ENCODE data around the gene TARS3. TPM values are rescaled to one million over a fixed set of nuclear protein-coding genes. Genes with fewer than 3 reads are reported as not detected.

The TARS3 gene
- polyA plus RNA-seq, 2 of the 4 experiments (the other 2 are of a cell fraction): 6.7 to 9.5 TPM

GRCh38 chr15:101614761-101615160 is 109.5 kb downstream of the TARS3 start:
- ChIA-PET POLR2A (no interaction called here), CTCF (interaction anchor here (0.5 to 1.3 kb wide), 2 partner anchors 27 to 30 kb away, joined by 4 read pairs; no protein-coding TSS in a partner anchor)
- DNase-seq (ENCODE audit: low read depth in 1 of 2, low spot score in 1 of 2): no peak
- Histone ChIP-seq H3K4me3 (no peak overlapping the region), H3K27ac (no peak overlapping the region; a peak in 1 of 6 replicates), H3K9me3 (no peaks in the 10 kb centered on the region), H3K4me1 (peaks cover 15% of the 10 kb centered on the region), H3K4me2 (no peak overlapping the region)
- TF ChIP-seq ZFP36 (IDR thresholded peaks at IDR 0.05; ENCODE audit: borderline replicate concordance, partially characterized antibody) (no peak), ELK1 (IDR thresholded peaks at IDR 0.05; ENCODE audit: low read depth, low read length) (no peak), ZC3H11A (IDR thresholded peaks at IDR 0.05) (no peak), EP300 (IDR thresholded peaks at IDR 0.05) (no peak), FOXS1 (CRISPR knock-in tag; IDR thresholded peaks at IDR 0.05) (no peak), RCOR1 (IDR thresholded peaks at IDR 0.05; ENCODE audit: low read depth, low read length) (no peak), MAZ (IDR thresholded peaks at IDR 0.05; ENCODE audit: borderline replicate concordance, low read depth, low read length) (no peak), RAD21 (conservative IDR thresholded peaks at IDR 0.05 in 1 of 2, IDR thresholded peaks at IDR 0.05 in 1 of 2) (no peak)
- WGBS (ENCODE audit: missing lambda C conversion rate): 74% methylated on average over 11 of the region's 11 CpGs
- ATAC-seq: no peak
- FAIRE-seq: no peak

- no peak overlapping the region for H3K4me3 ChIP-seq
- POLR2A ChIA-PET: no interaction called here
- H3K9me3 ChIP-seq: no peaks in the 10 kb centered on the region
- CTCF ChIA-PET: interaction anchor here (0.5 to 1.4 kb wide), 3 partner anchors 27 to 598 kb away, joined by 4 read pairs; no protein-coding TSS in a partner anchor
- no peak overlapping the region; a peak in 1 of 6 replicates for H3K27ac ChIP-seq
- FAIRE-seq: no peak
- DNase-seq (ENCODE audit: low read depth in 1 of 2, low spot score in 1 of 2): no peak
- 83% methylated on average over 14 of the region's 14 CpGs for WGBS (ENCODE audit: missing lambda C conversion rate)
- H3K4me2 ChIP-seq: no peak overlapping the region
- no peak for ATAC-seq
- peaks cover 15% of the 10 kb centered on the region for H3K4me1 ChIP-seq
- no peak for TF ChIP-seq TP53 (CRISPR knock-in tag; IDR thresholded peaks at IDR 0.05)
- TF ChIP-seq HMGXB4 (CRISPR knock-in tag; IDR thresholded peaks at IDR 0.05; ENCODE audit: borderline replicate concordance): no peak
- TF ChIP-seq CHD2 (IDR thresholded peaks at IDR 0.05; ENCODE audit: low read length, partially characterized antibody): no peak
- TF ChIP-seq RCOR1 (IDR thresholded peaks at IDR 0.05; ENCODE audit: low read depth, low read length): no peak
- TF ChIP-seq CTCF (IDR thresholded peaks at IDR 0.05): no peak
These were observed 110.2 kb downstream of the TARS3 start for GRCh38 chr15:101614001-101614585.

- ATAC-seq: no peak
- Histone ChIP-seq H3K27ac (no peak overlapping the region; a peak in 1 of 6 replicates), H3K4me2 (no peak overlapping the region), H3K4me3 (no peak overlapping the region), H3K4me1 (peaks cover 15% of the 10 kb centered on the region), H3K9me3 (no peaks in the 10 kb centered on the region)
- no peak for DNase-seq (ENCODE audit: low read depth in 1 of 2, low spot score in 1 of 2)
- no peak for FAIRE-seq
- WGBS (ENCODE audit: missing lambda C conversion rate): 55% methylated on average over 20 of the region's 20 CpGs
- ChIA-PET CTCF (interaction anchor here (1.3 to 1.4 kb wide), 2 partner anchors 357 to 597 kb away, joined by 3 to 4 read pairs; no protein-coding TSS in a partner anchor), POLR2A (no interaction called here)
- no peak for TF ChIP-seq PHF8 (IDR thresholded peaks at IDR 0.05; ENCODE audit: borderline replicate concordance, low read depth)
- no peak for TF ChIP-seq KDM5A (IDR thresholded peaks at IDR 0.05)
- no peak for TF ChIP-seq MAFK (IDR thresholded peaks at IDR 0.05; ENCODE audit: partially characterized antibody)
- no peak for TF ChIP-seq EP300 (IDR thresholded peaks at IDR 0.05)
- TF ChIP-seq RARB (CRISPR knock-in tag; IDR thresholded peaks at IDR 0.05): no peak
- TF ChIP-seq RAD21 (conservative IDR thresholded peaks at IDR 0.05 in 1 of 2, IDR thresholded peaks at IDR 0.05 in 1 of 2): no peak
- no peak for TF ChIP-seq RCOR1 (IDR thresholded peaks at IDR 0.05; ENCODE audit: low read depth, low read length)
- TF ChIP-seq TP53 (CRISPR knock-in tag; IDR thresholded peaks at IDR 0.05): no peak
- TF ChIP-seq BCL3 (IDR thresholded peaks at IDR 0.05): no peak
- no peak for TF ChIP-seq CTCF (IDR thresholded peaks at IDR 0.05)
- TF ChIP-seq FOSB (CRISPR knock-in tag; IDR thresholded peaks at IDR 0.05): no peak
- no peak for TF ChIP-seq ZNF302 (CRISPR knock-in tag; IDR thresholded peaks at IDR 0.05)
- no peak for TF ChIP-seq HDAC2 (IDR thresholded peaks at IDR 0.05)
These were observed 110.9 kb downstream of the TARS3 start for GRCh38 chr15:101613130-101614000.

Measured in A549 (cell line).